AG08395 (cell line): ENCODE results near the gene CPSF3.

Experiments
- DNase-seq: peaks from one replicate; pipeline ENCODE4 v3.0.0; 2012; ENCODE audit warnings: mixed read lengths, low spot score

The CPSF3 gene

DNA sequence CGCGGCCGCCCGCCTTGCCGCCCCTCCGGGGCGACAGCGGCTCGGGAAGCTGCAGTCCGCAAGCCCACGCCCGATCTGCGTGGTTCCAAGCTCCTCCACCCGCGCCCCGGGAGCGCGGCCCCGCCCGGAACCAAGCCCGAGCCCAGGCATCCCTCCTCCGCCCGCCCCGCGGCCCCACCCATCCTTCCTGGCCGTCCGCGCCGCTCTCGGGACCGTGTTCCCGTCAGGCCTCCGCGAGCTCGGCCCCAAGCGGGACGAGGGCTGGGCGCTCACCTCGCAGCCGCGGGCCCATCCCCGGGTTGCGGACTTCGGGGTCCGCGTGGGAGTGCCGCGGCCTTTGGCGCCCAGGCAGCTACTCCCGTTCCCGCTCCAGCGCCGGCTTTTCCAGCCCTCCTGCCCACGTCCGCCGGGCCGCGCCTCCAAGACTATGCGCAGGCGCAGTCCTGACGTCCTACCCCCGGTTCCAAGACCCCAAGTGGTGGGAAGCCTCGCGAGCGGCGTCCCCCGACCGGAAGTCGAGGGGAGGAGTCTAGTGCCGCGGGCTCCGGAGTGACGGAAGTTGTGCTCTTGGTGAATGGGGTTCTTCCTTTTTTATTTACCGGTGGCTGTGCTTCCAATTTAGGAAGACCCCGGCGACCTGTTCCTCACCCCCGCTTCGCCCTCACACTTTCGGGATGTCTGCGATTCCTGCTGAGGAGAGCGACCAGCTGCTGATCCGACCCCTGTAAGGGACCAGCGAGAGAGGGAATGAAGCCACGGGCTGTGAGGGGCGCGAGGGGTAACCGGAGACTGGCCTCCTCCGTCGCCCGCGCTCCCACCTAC, at the start of gene CPSF3, which contains the start of gene ITGB1BP1:
Gene CPSF3 (plus strand): TSS at position 555 of the 822 bp plus-strand sequence. CDS start 120 bp downstream, at position 675.
Gene ITGB1BP1 (minus strand): TSS at position 429 of the 822 bp plus-strand sequence. CDS start 4,831 bp downstream, outside the sequence.
- DNase-seq: peak; percentile 100

DNA sequence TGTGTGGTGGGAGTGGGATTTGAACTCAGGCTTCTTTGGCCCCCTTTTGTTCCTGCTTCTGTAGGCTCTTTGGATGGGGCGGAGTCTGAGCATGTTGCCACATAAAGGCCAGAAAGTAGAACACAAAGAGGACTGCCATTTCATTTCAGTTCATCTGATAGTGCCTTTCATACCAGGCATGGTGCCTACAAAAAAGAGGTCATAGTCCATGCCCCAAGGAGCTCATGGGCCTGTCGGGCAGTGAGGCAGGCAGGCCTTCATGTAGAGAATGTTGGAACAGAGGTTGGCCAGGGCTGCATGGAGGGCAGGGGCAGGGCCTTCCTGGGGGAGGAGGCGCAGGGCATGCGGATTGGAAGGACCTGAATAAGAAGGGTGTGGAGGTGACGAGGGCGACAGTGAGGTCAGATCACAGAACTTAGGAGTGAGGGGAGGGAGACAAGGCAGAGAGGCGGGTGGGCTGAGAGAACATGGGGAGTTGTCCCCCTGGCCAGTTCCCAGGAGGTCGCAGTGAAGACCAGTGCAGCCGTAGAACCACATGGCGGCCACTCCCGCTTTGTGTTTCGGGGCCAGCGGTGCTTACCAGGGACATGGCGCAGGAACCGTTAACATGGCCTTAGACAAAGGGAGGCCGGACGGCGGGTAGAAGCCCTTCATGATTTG, 49.3 kb upstream of the CPSF3 start:
- no peak for DNase-seq

DNA sequence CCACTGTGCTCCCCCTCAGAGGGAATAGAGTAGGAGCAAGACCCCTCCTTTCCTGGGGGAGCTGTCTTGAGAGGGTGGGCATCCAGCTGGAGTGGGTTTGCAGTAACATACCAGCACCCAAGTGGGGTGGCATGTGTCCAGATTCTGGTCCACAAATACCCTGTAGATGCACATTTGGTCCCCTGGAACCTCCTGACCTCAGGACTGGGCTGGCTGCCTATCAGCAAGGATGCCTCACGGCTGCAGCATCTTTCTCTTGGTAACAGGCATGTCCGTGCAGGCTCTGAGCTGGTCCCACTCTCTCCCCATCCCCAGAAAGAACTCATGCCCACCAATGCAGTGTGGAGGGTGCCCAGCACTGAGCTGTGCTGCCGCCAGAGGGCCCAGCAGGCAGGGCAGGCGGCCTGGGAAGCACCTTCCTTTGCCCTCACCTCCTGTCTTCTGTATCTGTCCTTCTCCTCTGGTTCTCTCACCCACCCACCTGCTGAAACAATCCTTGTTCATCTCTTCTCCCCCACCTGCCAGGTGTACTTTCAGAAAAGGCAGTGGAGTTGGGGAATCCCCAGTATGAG, 47.5 kb upstream of the CPSF3 start:
- DNase-seq: no peak

DNA sequence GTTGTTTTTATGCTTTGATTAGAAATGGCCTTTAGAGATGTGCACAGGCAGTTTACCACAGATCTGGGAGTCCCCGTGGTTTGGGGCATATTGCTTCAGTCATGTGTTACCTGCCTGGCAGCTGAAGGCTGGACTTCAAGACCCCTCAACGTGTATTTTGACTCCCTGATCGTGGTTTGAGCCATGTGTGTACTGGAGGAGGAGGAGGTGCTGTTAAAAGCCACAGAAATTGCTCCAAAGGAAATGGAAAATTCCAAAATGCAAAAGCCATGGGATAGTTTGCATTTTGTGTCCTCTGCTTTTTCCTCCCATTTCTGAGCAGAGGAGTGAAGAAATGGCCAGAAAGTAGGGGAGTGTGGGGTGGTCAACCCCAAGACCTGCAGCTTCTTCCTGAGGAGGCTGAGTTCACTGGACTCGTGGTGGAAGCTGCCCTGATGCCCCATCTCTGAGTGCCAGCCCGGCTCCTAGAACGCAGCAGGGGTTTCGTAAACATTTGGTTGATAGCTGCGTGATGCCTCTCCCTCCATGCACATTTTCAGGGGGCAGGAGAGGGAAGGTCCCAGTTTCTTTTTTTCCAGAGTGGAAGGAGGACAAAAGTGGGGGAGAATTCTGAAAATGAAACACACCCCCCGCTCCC, 45.9 kb upstream of the CPSF3 start:
- no peak for DNase-seq

DNA sequence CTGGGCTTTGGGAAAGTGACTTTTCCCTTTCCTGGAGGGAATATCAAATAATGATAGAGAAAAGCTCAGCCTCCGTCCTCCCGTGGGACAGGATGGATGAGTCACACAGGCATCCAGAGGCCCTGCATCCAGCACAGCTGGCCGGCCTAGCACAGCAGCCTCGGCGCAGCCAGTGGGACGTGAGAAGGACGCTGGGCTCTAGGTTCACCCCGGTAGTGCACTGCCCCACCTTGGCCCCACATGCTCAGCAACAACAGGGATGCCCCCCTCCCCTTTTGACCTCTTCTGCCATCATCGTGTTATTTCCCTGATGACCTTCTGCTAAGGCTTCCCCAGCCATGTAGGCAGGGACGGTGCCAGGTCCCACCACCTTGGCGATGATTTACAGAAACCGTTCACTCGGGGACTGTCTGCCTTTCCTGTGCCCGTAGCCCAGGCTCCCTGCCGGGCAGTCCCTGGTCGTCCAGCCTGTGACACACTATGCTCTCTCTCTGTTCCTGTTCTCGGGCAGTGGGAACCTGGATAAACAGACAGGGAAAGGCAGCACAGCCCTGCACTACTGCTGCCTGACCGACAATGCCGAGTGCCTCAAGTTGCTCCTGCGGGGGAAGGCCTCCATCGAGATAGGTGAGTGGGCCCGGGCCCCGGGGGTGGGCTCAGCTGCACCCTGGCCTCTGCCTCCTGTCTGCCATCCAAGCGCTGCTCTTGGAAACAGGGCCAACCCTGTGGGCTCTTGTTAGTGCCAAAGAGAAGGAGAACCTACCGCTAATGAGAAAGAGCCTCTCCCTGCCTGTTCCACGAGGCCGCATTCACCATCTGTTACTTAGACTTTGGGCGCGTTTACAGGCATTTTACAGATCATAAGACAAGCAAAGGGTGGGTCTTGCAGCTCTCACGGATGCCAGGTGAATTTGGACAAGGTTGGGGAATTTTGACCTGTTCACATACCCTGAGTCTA, 44.7 kb upstream of the CPSF3 start:
- DNase-seq: peak; percentile 91

DNA sequence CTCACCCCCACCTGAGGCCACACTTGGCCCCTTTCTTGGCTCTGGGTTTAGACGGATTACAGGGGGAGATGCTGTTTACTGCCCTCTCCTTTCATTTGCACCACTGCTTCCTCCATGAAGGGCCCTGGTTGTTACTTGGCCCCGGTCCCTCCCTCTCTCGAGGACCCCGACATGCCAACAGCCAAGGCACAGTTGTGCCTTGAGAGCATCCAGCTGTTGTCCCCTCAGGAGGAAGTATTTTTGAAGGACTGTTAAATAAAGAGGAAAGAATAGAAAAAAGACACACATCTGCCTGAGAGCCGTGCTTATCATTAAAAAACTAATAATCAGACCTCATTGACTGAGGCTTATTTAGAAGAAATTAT, 44.1 kb upstream of the CPSF3 start:
- no peak for DNase-seq

DNA sequence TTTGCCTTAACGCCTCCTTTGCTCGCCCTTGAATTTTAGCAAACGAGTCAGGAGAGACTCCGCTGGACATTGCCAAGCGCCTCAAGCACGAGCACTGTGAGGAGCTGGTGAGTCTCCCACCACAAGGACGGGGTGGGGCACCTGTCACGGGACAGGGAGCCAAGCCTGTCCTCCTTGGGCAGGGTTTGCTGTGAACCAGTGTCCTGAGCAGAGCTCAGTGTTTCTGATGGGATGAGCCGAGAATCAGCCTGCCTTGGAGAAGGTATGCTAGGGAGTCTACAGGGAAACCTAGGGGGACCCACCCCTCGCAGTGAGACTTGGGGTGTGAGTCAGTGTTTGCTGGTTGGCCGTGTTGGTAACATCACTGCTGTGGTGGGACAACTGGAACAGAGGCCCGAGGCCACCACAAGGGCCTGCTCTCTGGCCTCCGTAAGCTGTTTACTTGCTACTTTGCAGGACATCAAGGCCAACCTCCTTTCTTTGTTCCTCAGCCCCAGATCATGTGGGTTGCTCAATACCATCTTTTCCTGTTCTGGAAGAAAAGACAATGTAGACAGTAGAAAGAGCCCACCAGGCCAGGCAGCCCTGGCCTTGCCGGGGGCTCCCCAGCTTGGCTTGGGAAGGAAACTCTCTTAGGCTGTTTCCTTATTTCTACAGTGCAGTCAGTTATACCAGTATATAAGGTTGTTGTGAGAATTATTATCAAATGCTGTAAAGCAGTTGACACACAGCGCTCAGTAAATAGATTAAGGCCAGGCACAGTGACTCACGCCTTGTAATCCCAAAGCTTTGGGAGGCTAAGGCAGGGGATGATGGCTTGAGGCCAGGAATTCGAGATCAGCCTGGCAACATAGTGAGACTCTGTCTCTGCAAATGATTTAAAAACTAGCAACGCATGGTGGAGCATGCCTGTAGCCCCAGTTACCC, 42.5 kb upstream of the CPSF3 start:
- DNase-seq: peak; percentile 69

DNA sequence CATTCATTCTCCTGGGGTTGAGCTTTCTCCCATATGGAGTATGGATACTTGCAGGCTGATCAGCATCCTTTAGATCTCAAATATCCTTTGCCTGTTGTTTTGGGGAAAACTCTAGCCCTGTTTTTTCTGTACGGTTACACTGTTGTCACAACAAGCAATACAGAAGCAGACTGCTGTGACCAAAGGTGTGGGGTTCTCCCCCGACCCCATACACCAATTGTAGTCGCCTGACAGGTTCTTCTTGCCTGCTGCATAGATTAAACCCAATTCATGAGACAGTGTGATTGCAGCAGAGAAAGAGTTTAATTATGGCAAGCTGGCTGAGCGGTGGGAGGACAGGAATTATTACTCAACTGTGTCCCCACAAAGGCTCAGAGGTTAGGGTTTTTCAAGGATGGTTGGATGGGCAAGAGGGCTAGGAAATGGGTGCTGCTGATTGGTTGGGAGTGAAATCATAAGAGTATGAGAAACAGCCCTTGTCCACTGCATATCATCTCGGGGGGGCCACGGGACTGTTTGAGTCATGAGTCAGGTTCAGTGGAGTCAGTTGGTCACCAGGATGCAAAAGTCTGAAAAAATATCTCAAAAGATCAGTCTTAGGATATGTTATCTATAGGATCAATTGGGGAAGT, 40.7 kb upstream of the CPSF3 start:
- no peak for DNase-seq

DNA sequence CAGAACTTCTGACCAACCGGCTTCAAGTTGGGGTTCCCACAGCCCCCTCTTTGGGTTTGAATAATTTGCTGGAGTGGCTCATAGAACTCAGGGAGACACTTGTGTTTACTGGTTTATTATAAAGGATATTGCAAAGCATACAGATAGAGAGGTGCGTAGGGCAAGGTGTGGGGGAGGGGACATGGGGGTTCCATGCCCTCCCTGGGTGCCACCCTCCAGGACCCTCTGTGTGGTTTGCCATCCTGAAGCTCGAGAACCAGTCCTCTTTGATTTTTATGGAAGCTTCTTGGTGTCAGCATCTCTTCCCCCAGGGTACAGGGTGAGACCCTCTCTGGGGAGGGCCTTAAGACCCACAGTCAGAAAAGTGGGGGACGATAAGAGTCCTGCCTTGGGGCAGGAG, 38.9 kb upstream of the CPSF3 start:
- DNase-seq: no peak

DNA sequence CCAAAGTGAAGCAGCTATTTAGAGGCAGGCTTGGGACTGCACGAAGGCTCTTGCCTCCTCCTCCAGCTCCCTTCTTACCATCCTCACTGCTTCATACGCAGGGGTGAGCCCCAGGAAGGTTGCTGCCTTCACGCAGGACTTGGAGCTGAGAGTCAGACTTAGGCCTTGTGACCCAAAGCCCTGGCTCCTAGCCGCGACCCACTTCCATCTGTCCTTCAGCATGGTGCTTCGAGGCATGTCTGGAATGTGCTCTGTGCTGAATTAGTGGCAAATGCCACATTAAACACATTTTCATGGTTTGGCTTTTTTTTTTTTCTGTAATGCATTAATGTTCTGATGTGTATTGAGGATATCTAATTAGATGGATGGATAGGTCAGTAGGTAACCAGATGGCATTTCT, 37.6 kb upstream of the CPSF3 start:
- DNase-seq: peak; percentile 25

DNA sequence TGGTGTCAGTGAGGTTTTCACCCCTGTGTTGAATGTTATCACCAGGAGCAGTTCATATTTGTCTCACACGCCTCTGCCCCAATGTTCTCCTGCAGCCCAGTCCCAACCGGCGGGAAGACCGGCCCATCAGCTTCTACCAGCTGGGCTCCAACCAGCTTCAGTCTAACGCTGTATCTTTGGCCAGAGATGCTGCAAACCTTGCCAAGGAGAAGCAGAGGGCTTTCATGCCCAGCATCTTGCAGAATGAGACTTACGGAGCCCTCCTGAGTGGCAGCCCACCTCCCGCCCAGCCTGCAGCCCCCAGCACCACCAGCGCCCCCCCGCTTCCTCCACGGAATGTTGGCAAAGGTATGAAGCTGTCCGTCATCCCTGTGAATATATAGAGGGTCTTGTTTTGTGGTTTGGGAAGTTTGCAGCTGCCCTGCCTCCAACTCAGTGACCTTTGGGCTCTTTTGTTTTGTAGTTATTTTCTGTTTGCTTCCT, 35.2 kb upstream of the CPSF3 start:
- no peak for DNase-seq

DNA sequence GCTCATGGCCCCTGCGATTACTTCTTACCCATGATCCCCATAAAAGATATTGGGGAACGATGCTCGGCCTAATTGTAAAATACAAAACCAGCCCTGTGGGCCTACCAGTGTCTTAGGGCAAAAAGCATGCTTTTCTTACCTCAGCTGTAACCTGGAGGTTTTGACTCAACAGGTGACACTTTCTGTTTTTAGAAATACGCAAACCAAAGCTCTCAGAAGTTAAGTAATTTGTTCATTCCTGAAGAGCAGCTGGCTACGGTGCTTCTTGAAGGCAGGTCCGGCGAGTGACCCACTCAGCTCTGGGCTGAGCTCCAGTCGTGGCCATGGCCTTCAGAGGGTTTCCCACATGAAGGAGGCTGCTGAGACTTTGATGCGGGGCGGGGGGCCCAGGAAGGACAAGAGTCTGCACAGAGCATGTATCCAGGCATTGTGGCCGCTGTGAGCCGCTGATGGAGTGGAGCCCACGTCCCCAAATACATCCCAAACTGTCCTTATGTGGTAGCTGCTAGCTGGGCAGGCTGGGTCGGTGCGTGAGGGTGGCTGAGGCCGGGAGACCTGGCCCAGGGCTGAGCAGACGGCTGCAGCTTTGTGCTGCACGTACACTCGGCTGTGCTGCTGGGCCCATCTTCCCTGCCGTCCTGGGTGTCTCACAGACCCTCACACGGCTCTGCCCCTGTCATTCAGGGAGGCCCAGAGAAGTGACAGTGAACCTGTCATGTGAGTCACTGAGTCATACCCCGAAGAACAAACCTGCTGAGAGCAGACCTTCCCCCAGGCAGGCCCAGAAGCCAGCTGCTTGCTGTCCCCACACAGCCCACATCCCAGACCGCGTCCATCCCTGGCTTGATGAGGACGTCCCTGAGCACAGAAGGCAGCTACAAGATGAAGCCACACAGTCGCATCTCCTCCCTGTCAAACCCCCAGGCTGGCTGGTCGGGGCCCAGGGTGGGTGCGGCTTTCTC, 34.2 kb upstream of the CPSF3 start:
- no peak for DNase-seq

DNA sequence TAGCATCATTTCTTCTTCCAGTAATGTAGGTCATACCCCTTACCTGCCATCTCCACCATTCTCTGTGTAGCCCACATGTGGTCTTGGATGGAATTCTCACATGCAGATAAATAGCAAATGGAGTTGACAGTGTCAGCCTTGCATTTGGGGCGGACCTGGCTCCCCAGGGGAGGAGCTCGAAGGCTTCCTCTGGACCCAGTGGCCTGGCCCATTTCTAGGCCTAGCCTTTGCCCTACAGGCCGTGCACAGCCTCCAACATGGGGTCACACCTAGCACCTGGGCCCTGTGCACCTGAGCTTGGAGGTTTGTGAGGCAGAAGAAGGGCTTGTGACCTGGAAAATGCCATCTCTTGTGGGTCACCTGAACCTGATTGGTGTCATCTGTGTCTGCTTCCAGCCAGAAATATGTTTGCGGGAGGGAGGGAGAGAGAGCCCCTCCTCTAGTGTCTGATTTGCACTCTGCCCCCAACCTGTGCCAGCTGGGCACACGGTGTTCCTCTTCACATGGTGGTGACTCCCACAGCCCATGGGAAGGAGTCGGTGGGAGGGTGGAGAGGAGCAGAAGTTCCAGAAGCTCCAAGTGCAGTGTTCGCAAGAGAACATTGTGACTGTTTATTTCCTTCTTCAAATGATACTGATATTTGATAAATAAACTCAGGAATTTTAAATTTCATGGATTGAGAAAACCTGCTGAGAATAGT, 33.2 kb upstream of the CPSF3 start:
- no peak for DNase-seq

DNA sequence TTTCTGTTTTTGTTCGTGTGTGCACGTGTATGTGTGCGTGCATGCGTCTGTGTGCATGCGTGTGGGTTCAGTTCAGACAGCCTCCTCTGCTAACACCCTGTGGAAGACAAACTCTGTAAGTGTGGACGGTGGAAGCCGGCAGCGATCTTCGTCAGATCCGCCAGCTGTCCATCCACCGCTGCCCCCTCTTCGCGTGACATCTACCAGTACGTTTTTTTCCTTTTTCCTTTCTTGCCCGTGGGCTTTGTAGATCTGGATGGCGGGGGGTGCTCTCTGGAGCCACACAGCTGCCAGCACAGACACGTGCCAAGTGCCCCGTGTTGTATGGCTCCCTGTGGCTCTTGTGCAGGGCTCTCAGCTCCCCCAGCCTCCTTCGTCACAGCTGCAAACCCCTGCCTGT, 32.5 kb upstream of the CPSF3 start:
- DNase-seq: no peak

DNA sequence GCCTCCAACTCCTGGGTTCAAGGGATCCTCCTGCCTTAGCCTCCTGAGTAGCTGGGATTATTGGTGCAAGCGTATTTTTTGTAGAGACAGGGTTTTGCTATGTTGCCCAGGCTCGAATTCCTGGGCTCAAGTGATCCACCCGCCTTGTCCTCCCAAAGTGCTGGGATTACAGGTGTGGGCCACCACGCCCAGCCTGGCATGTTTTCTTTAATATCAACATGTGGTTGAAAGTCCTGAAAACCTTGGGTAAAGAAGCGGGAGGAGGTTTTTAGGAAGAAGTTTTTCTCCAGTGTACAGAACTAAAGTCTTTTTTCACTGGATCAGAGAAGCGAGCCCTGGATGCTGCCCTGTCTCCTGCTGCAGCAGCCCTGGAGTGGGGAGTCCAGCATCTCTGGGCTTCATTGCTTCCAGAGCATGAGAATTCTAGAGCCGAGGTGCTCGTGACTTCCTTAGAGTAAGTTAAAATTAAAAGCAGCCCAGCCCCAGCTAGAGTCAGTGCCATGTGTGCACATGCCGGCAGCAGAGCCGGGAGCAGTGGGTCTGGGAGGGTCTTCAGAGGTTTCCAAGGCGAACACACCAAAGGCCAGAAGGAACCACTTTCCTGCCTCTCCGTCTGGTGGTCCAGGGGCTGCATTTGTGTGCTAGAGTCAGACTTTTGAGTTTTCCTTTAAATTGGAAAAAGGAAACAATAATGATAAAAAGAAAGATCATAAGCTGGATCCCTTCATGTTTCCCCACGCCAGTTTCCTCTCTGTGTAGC, 31.3 kb upstream of the CPSF3 start:
- DNase-seq: no peak

DNA sequence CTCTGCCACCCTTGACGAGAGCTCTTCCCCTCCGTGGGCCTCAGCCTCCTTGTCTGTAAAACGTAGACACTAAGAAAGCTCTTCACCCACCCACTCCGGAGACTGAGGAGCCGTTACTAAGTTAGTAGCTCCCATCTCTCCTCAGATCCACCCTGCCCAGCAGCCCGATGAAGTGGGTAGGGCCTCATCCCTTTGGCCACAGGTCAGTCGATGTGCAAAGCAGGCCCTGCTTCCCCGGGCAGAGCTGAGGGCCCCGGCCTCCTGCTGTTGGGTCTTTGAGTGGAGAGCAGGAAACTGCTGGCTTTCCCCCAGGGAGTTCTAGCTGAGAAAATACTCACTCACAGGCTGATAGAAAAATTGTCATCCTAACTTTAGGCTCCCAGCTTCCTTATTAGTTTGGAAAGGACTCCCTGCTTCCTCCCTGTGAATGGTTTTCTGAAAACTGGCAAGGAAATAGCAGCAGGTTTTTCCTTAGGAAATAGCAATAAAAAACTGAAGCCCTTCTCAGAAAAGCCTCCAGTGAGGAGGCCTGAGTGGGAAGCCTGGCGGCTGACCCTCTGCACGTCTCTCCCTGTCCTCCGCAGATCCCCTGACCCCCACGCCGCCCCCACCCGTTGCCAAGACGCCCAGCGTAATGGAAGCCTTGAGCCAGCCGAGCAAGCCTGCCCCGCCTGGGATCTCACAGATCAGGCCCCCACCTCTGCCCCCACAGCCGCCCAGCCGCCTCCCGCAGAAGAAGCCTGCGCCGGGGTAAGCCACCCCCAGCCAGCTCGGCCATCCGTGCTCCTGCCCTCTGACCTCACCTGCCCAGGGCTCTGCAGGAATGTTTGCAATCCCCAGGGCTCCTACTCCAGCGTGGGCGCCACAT, 30.3 kb upstream of the CPSF3 start:
- peak; percentile 19 for DNase-seq
